Mammary epithelial cell (primary cell): ENCODE results near the gene FADS1.

Experiments
- EZH2 ChIP-seq: IDR thresholded peaks from 2 replicates; pipeline ENCODE4 v1.6.1; 2012; ENCODE audit warnings: low read length, inconsistent platforms, borderline replicate concordance
- TF ChIP-seq, protein P1 (sequence below), 2 donors: IDR thresholded peaks in 1 of 2; conservative IDR thresholded peaks in 1 of 2; 2 replicates each; pipeline ENCODE4 v1.5.1; 2011 to 2012; ENCODE audit warnings: inconsistent platforms in 2 of 2, low read length in 2 of 2, mild to moderate bottlenecking in 2 of 2, control low read depth in 1 of 2, low read depth in 1 of 2; ENCODE audit not compliant: insufficient read depth in 1 of 2; ENCODE audit errors: extremely low read depth in 1 of 2

DNA sequence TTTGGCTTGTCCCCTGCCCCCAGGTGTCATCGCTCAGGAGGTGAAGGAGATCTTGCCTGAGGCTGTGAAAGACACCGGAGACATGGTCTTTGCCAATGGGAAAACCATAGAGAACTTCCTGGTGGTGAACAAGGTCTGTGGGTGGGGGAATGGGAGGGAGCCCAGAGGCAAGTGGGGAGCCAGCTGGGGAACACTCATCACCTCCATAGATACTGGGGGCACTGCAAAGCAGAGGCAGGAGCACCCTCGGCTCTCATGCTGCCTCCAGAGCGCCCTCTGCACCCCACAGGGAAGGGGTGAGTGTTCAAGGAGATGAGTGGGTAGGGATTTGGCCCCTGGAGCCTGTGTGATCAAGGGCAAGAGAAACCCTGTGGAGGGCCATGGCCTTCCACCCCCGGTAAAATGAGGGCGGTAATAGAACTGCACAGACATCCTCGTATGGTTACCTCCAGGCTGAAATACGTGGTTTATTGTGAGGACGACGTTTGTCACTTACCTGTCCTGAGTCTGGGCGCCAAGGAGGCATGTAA, 38.4 kb downstream of the FADS1 start:
- no peak for TF ChIP-seq EZH2
- TF ChIP-seq, protein P1, sequence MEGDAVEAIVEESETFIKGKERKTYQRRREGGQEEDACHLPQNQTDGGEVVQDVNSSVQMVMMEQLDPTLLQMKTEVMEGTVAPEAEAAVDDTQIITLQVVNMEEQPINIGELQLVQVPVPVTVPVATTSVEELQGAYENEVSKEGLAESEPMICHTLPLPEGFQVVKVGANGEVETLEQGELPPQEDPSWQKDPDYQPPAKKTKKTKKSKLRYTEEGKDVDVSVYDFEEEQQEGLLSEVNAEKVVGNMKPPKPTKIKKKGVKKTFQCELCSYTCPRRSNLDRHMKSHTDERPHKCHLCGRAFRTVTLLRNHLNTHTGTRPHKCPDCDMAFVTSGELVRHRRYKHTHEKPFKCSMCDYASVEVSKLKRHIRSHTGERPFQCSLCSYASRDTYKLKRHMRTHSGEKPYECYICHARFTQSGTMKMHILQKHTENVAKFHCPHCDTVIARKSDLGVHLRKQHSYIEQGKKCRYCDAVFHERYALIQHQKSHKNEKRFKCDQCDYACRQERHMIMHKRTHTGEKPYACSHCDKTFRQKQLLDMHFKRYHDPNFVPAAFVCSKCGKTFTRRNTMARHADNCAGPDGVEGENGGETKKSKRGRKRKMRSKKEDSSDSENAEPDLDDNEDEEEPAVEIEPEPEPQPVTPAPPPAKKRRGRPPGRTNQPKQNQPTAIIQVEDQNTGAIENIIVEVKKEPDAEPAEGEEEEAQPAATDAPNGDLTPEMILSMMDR (conservative IDR thresholded peaks at IDR 0.05 in 1 of 2, IDR thresholded peaks at IDR 0.05 in 1 of 2; ENCODE audit: extremely low read depth in 1 of 2, insufficient read depth in 1 of 2, low read depth in 1 of 2, low read length in 2 of 2): no peak
